Endothelial cell of umbilical vein (primary cell): ENCODE measurements around the gene SOX9.

Experiments used
- CTCF ChIP-seq, 2 donors: IDR thresholded peaks; 1 replicate in 1 of 2; 2 replicates in 1 of 2; pipeline ENCODE4 v1.5.1; 2011; ENCODE audit warnings: low read length in 2 of 2, mild to moderate bottlenecking in 2 of 2, moderate library complexity in 2 of 2, control low read depth in 1 of 2, inconsistent platforms in 1 of 2, low read depth in 1 of 2; ENCODE audit not compliant: insufficient read depth in 1 of 2; ENCODE audit errors: extremely low read depth in 1 of 2
- EZH2 ChIP-seq: IDR thresholded peaks from 2 replicates; pipeline ENCODE4 v1.6.1; 2012; ENCODE audit warnings: borderline replicate concordance, low read depth, mild to moderate bottlenecking, moderate library complexity, low read length, inconsistent platforms; ENCODE audit not compliant: severe bottlenecking
- POLR2A ChIP-seq: IDR thresholded peaks from 2 replicates; pipeline ENCODE4 v1.6.1; 2012; ENCODE audit warnings: low read depth, mild to moderate bottlenecking, control low read depth, low read length
- POLR2AphosphoS5 ChIP-seq: IDR thresholded peaks from 2 replicates; pipeline ENCODE4 v1.6.1; 2012; ENCODE audit warnings: low read depth, mild to moderate bottlenecking, control low read depth, low read length, moderate library complexity; ENCODE audit not compliant: insufficient read depth

GRCh38 chr17:72163474-72163873 lies 42.7 kb downstream of the SOX9 start:
- no peak for TF ChIP-seq CTCF (IDR thresholded peaks at IDR 0.05; ENCODE audit: extremely low read depth in 1 of 2, insufficient read depth in 1 of 2, low read depth in 1 of 2, low read length in 2 of 2)
- TF ChIP-seq POLR2A: no peak
- TF ChIP-seq POLR2AphosphoS5: no peak
- no peak for TF ChIP-seq EZH2
